ENCODE data around the gene TENM4.

- TF ChIP-seq CTCF (IDR thresholded peaks at IDR 0.05) (no peak), POLR2A (IDR thresholded peaks at IDR 0.05) (no peak)
Measured at GRCh38 chr11:78764946-78765345, 675.9 kb downstream of the TENM4 start.
